SK-N-SH (cell line): Measurements from ENCODE around the gene HDAC4. TPM values are rescaled to one million over a fixed set of nuclear protein-coding genes. Genes with fewer than 3 reads are reported as not detected.

Experiments
- CTCF ChIA-PET: fragments of 300-600, 350-600 bp; formaldehyde crosslinking; extraction: SDS; loops from one replicate; lab custom pipeline; 2021; lab: Yijun Ruan, JAX
- POLR2A ChIA-PET: fragments of 350-600 bp; sonication (Branson Sonifier 250); formaldehyde crosslinking; extraction: SDS; loops from one replicate; lab custom pipeline; 2020; ENCODE audit warnings: antibody characterized with exemption, inconsistent platforms; lab: Yijun Ruan, JAX
- DNase-seq: peaks from one replicate; pipeline ENCODE4 v3.0.0; 2012
- H2AFZ ChIP-seq: fragments of 200-600 bp; sonication (generic); 2 replicates; pipeline ENCODE4 v1.8.1; 2016; ENCODE audit warnings: antibody characterized with exemption, mild to moderate bottlenecking, low read depth
- H3F3A ChIP-seq: fragments of 200-600 bp; sonication (generic); replicated peaks from 2 replicates; pipeline ENCODE3; 2016; ENCODE audit warnings: antibody characterized with exemption, mild to moderate bottlenecking; ENCODE audit not compliant: insufficient read depth
- H3K27ac ChIP-seq, 2 experiments: fragments of 200-500 bp in 1 of 2; fragments of 200-600 bp in 1 of 2; sonication (Bioruptor generic) in 1 of 2; sonication (generic), shearing (Covaris generic) in 1 of 2; 2 replicates each; pipeline versions ENCODE4 v1.5.1 to v1.6.1; 2014 to 2016; ENCODE audit warnings: low read depth in 2 of 2, inconsistent platforms in 1 of 2, low read length in 1 of 2, mild to moderate bottlenecking in 1 of 2, mixed read lengths in 1 of 2
- H3K27me3 ChIP-seq: fragments of 200-600 bp; sonication (generic), shearing (Covaris generic); 2 replicates; pipeline ENCODE4 v1.6.1; 2016; ENCODE audit warnings: mixed run types; ENCODE audit not compliant: insufficient read depth
- H3K36me3 ChIP-seq, 2 experiments: fragments of 200-500 bp in 1 of 2; fragments of 200-600 bp in 1 of 2; sonication (Bioruptor generic) in 1 of 2; sonication (generic) in 1 of 2; replicated peaks in 1 of 2; 2 replicates each; pipeline versions ENCODE3 to v1.5.1; 2014 to 2016; ENCODE audit warnings: low read length in 1 of 2, mild to moderate bottlenecking in 1 of 2; ENCODE audit not compliant: insufficient read depth in 2 of 2, control insufficient read depth in 1 of 2
- H3K4me1 ChIP-seq, 2 experiments: fragments of 200-500 bp in 1 of 2; fragments of 200-600 bp in 1 of 2; sonication (Bioruptor generic) in 1 of 2; sonication (generic), shearing (Covaris generic) in 1 of 2; 2 replicates each; pipeline versions ENCODE4 v1.5.1 to v1.6.1; 2014 to 2016; ENCODE audit warnings: low read depth in 1 of 2, low read length in 1 of 2, mixed run types in 1 of 2; ENCODE audit not compliant: insufficient read depth in 2 of 2, control insufficient read depth in 1 of 2
- H3K4me2 ChIP-seq: fragments of 200-600 bp; sonication (generic), shearing (Covaris generic); 2 replicates; pipeline ENCODE4 v1.6.1; 2017; ENCODE audit warnings: mixed run types
- H3K4me3 ChIP-seq, 2 experiments: fragments of 200-500 bp in 1 of 2; fragments of 200-600 bp in 1 of 2; sonication (Bioruptor generic) in 1 of 2; sonication (generic), shearing (Covaris generic) in 1 of 2; 2 replicates each; pipeline versions ENCODE4 v1.5.1 to v1.8.1; 2014 to 2016; ENCODE audit warnings: low read depth in 2 of 2, inconsistent platforms in 1 of 2, low read length in 1 of 2, mild to moderate bottlenecking in 1 of 2, mixed read lengths in 1 of 2, moderate library complexity in 1 of 2
- H3K79me2 ChIP-seq: fragments of 200-600 bp; sonication (generic); 2 replicates; pipeline ENCODE4 v1.8.1; 2017; ENCODE audit warnings: mild to moderate bottlenecking; ENCODE audit not compliant: insufficient read depth
- H3K9ac ChIP-seq: fragments of 200-600 bp; sonication (generic); 2 replicates; pipeline ENCODE4 v1.6.1; 2017; ENCODE audit warnings: mixed run types
- H3K9me2 ChIP-seq: fragments of 200-600 bp; sonication (generic); 2 replicates; pipeline ENCODE4 v1.6.1; 2017; ENCODE audit warnings: mixed run types
- H3K9me3 ChIP-seq: fragments of 200-600 bp; sonication (generic); 2 replicates; pipeline ENCODE4 v1.6.1; 2017; ENCODE audit warnings: mixed run types, mild to moderate bottlenecking, moderate library complexity
- H4K20me1 ChIP-seq: fragments of 200-600 bp; sonication (generic); 2 replicates; pipeline ENCODE4 v1.6.1; 2017; ENCODE audit warnings: mild to moderate bottlenecking, mixed run types; ENCODE audit not compliant: insufficient read depth
- EZH2phosphoT487 ChIP-seq: fragments of 200-600 bp; sonication (generic); IDR thresholded peaks from 2 replicates; pipeline ENCODE4 v1.6.1; 2017; ENCODE audit warnings: low read depth, mixed run types, mild to moderate bottlenecking, antibody characterized with exemption, moderate library complexity, borderline replicate concordance
- FOSL2 ChIP-seq: IDR thresholded peaks from 2 replicates; pipeline ENCODE4 v1.4.0; 2012; ENCODE audit warnings: low read depth, mild to moderate bottlenecking, moderate library complexity, borderline replicate concordance
- FOXJ3 ChIP-seq: sonication (generic); formaldehyde crosslinking; IDR thresholded peaks from 2 replicates; pipeline ENCODE4 v1.5.1; 2020; ENCODE audit warnings: mild to moderate bottlenecking, missing genetic modification reagents
- GABPA ChIP-seq: IDR thresholded peaks from 2 replicates; pipeline ENCODE4 v1.4.0; 2012; ENCODE audit warnings: low read depth, mild to moderate bottlenecking
- GATA2 ChIP-seq: sonication (generic); formaldehyde crosslinking; IDR thresholded peaks from 2 replicates; pipeline ENCODE4 v1.5.0; 2020; ENCODE audit warnings: mild to moderate bottlenecking, missing genetic modification reagents
- JUND ChIP-seq: IDR thresholded peaks from 2 replicates; pipeline ENCODE4 v1.4.0; 2012
- NRF1 ChIP-seq: IDR thresholded peaks from 2 replicates; pipeline ENCODE4 v1.6.1; 2012; ENCODE audit warnings: low read depth, mild to moderate bottlenecking, low read length
- RAD21 ChIP-seq: IDR thresholded peaks from 2 replicates; pipeline ENCODE4 v1.6.1; 2012; ENCODE audit warnings: mild to moderate bottlenecking, low read length
- SMC3 ChIP-seq: IDR thresholded peaks from 2 replicates; pipeline ENCODE4 v1.6.1; 2012; ENCODE audit warnings: low read depth, low read length, improper control_type of control experiment
- TAF1 ChIP-seq: IDR thresholded peaks from 2 replicates; pipeline ENCODE4 v1.6.1; 2012; ENCODE audit warnings: low read depth, mild to moderate bottlenecking, low read length, moderate library complexity, borderline replicate concordance
- TCF12 ChIP-seq: IDR thresholded peaks from 2 replicates; pipeline ENCODE4 v1.4.0; 2012
- TEAD4 ChIP-seq: IDR thresholded peaks from 2 replicates; pipeline ENCODE4 v1.4.0; 2012; ENCODE audit warnings: mild to moderate bottlenecking, borderline replicate concordance; ENCODE audit not compliant: insufficient read depth
- USF2 ChIP-seq: fragments of 150-350 bp; IDR thresholded peaks from 2 replicates; pipeline ENCODE4 v1.6.1; 2017; ENCODE audit warnings: antibody characterized with exemption, low read length, low read depth, borderline replicate concordance
- WGBS: methylation state at CpG from one replicate; pipeline ENCODE4 v1.1.6; 2017; ENCODE audit warnings: low lambda C conversion rate; 5-methylcytosine and 5-hydroxymethylcytosine counted together
- polyA plus RNA-seq, 3 experiments: library from polyadenylated mRNA; depleted of rRNA; stranded (reverse); fragments of >200 nt; gene quantifications; 2 replicates each; pipeline ENCODE4 v1.2.3, GENCODE V29; 2012
- TF ChIP-seq, protein P1 (sequence below): fragments of 200-600 bp; sonication (generic); IDR thresholded peaks from 2 replicates; pipeline ENCODE4 v1.6.1; 2017; ENCODE audit warnings: antibody characterized with exemption, mild to moderate bottlenecking, moderate library complexity
- TF ChIP-seq, protein P2 (sequence below): IDR thresholded peaks from 2 replicates; pipeline ENCODE4 v1.4.0; 2012; ENCODE audit warnings: low read depth, borderline replicate concordance

Gene HDAC4
- polyA plus RNA-seq, 1 of the 3 experiments (the other 2 are of a cell fraction), result 5.5 TPM

DNA sequence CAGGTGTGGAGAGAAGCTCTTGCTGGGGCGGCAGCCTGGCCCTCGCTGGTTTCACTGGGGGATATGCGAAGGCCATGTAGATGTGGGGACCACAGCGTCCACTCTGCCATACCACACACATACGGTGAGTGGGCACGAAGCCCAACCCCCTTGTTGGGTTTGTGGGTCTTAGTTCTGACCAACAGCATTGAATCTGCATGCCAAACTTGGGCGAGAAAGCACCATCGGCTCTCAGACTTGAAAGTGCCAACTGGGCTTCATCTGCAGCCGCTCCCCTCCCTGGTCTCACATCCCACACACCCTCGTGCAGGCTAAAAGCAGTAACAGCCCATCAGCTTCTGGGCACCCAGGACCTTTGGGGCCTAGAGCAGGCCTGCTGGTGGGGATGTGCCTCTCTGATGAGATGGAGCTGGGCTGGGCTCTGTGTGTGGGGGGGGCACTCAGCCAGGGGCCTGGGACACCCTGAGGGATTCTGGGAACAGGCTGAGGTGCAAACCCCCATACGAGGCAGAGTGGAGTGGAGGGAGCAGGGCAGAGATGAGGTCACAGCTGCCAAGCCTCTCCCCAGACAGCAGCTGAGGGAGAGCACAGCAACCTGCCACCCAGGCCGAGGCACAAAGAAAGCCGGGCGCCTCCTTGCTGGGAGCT is 288.6 kb downstream of the HDAC4 start:
- no peaks in the 10 kb centered on the region for H3K9me3 ChIP-seq
- H3K4me3 ChIP-seq, result no peak overlapping the region
- 83% methylated on average over 9 of the region's 14 CpGs for WGBS
- peaks cover 0 to 58% of the 10 kb centered on the region in 2 experiments; a peak in 1 of 4 replicates for H3K4me1 ChIP-seq
- no peaks in the 10 kb centered on the region for H3K27me3 ChIP-seq
- no peaks in the 10 kb centered on the region for H3K9me2 ChIP-seq
- H3K79me2 ChIP-seq, result no peaks in the 10 kb centered on the region
- ChIA-PET POLR2A (no interaction called here), CTCF (interaction anchor here (0.9 to 1.4 kb wide), 3 partner anchors 19 to 327 kb away, joined by 3 to 4 read pairs (median 3); no protein-coding TSS in a partner anchor)
- peaks cover 0 to 14% of the 10 kb centered on the region in 2 experiments for H3K36me3 ChIP-seq
- no peak for DNase-seq
- H3K4me2 ChIP-seq, result no peak overlapping the region
- H3K27ac ChIP-seq, result no peak overlapping the region; a peak in 1 of 4 replicates
- H3F3A ChIP-seq, result no peaks in the 10 kb centered on the region
- TF ChIP-seq GATA2 (CRISPR knock-in tag) (no peak), TCF12 (no peak), TAF1 (no peak), NRF1 (no peak), FOSL2 (no peak), JUND (no peak), SMC3 (no peak), GABPA (no peak), EZH2phosphoT487 (no peak), TEAD4 (no peak), FOXJ3 (no peak), USF2 (no peak), RAD21 (no peak)
- TF ChIP-seq, protein P1, sequence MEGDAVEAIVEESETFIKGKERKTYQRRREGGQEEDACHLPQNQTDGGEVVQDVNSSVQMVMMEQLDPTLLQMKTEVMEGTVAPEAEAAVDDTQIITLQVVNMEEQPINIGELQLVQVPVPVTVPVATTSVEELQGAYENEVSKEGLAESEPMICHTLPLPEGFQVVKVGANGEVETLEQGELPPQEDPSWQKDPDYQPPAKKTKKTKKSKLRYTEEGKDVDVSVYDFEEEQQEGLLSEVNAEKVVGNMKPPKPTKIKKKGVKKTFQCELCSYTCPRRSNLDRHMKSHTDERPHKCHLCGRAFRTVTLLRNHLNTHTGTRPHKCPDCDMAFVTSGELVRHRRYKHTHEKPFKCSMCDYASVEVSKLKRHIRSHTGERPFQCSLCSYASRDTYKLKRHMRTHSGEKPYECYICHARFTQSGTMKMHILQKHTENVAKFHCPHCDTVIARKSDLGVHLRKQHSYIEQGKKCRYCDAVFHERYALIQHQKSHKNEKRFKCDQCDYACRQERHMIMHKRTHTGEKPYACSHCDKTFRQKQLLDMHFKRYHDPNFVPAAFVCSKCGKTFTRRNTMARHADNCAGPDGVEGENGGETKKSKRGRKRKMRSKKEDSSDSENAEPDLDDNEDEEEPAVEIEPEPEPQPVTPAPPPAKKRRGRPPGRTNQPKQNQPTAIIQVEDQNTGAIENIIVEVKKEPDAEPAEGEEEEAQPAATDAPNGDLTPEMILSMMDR, result no peak
- TF ChIP-seq, protein P2, sequence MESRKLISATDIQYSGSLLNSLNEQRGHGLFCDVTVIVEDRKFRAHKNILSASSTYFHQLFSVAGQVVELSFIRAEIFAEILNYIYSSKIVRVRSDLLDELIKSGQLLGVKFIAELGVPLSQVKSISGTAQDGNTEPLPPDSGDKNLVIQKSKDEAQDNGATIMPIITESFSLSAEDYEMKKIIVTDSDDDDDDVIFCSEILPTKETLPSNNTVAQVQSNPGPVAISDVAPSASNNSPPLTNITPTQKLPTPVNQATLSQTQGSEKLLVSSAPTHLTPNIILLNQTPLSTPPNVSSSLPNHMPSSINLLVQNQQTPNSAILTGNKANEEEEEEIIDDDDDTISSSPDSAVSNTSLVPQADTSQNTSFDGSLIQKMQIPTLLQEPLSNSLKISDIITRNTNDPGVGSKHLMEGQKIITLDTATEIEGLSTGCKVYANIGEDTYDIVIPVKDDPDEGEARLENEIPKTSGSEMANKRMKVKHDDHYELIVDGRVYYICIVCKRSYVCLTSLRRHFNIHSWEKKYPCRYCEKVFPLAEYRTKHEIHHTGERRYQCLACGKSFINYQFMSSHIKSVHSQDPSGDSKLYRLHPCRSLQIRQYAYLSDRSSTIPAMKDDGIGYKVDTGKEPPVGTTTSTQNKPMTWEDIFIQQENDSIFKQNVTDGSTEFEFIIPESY, result no peak
- H3K9ac ChIP-seq, result no peak overlapping the region
- no peaks in the 10 kb centered on the region for H4K20me1 ChIP-seq
- no peak overlapping the region for H2AFZ ChIP-seq
